Peyer's patch (tissue), 4 donors: Measurements from ENCODE around the gene IGFL2.

Experiments used
- CTCF ChIP-seq, 6 experiments: fragments of 450-650 bp in 4 of 6; fragments of 200-600 bp in 2 of 6; sonication (generic) in 1 of 6; IDR thresholded peaks; one replicate each; pipeline ENCODE4 v1.5.1; 2017 to 2019; ENCODE audit warnings: antibody characterized with exemption in 6 of 6, mild to moderate bottlenecking in 3 of 6, moderate library complexity in 1 of 6
- POLR2A ChIP-seq, 2 donors: fragments of 450-650 bp; IDR thresholded peaks; one replicate each; pipeline ENCODE4 v1.5.1; 2017; ENCODE audit warnings: antibody characterized with exemption in 2 of 2, mild to moderate bottlenecking in 2 of 2, moderate library complexity in 2 of 2

GRCh38 chr19:46205183-46205984 is 57.3 kb downstream of the IGFL2 start:
- TF ChIP-seq CTCF (IDR thresholded peaks at IDR 0.05) = no peak
- no peak for TF ChIP-seq POLR2A (IDR thresholded peaks at IDR 0.05)
